CD14-positive monocyte (primary cell): ENCODE results near the gene PDE4DIP. TPM values are rescaled to one million over a fixed set of nuclear protein-coding genes. Genes with fewer than 3 reads are reported as not detected.
"Not testable (repeated sequence)": the region's sequence is repeated elsewhere in the genome, so short reads cannot be mapped to it uniquely, and the experiment has no call there.

Experiments
- DNase-seq, 3 donors: peaks; one replicate each; pipeline ENCODE4 v3.0.0-alpha.2; 2011 to 2022
- H2AFZ ChIP-seq: 2 replicates; pipeline ENCODE4 v1.6.0; 2012; ENCODE audit warnings: mild to moderate bottlenecking, low read depth, low read length, inconsistent platforms; ENCODE audit not compliant: insufficient read depth, poor library complexity, severe bottlenecking
- H3K27ac ChIP-seq, 2 donors: 1 replicate in 1 of 2; 2 replicates in 1 of 2; pipeline ENCODE4 v1.5.1; 2012 to 2013; ENCODE audit warnings: low read length in 2 of 2, control low read depth in 1 of 2, inconsistent platforms in 1 of 2, low read depth in 1 of 2, mild to moderate bottlenecking in 1 of 2
- H3K27me3 ChIP-seq, 2 donors: one replicate each; pipeline versions ENCODE4 v1.6.0 to v1.6.1; 2011 to 2013; ENCODE audit warnings: low read length in 2 of 2; ENCODE audit not compliant: control insufficient read depth in 2 of 2, insufficient read depth in 2 of 2
- H3K36me3 ChIP-seq, 2 donors: replicated peaks in 1 of 2; 1 replicate in 1 of 2; 2 replicates in 1 of 2; pipeline versions ENCODE4 v1.5.1 to v1.6.1; 2012 to 2013; ENCODE audit warnings: low read length in 2 of 2, control low read depth in 1 of 2, inconsistent platforms in 1 of 2, mild to moderate bottlenecking in 1 of 2; ENCODE audit not compliant: insufficient read depth in 2 of 2, control insufficient read depth in 1 of 2
- H3K4me1 ChIP-seq, 2 donors: 1 replicate in 1 of 2; 2 replicates in 1 of 2; pipeline versions ENCODE4 v1.5.1 to v1.6.1; 2012 to 2013; ENCODE audit warnings: low read length in 2 of 2, control low read depth in 1 of 2, inconsistent platforms in 1 of 2, mild to moderate bottlenecking in 1 of 2, moderate library complexity in 1 of 2; ENCODE audit not compliant: insufficient read depth in 2 of 2, control insufficient read depth in 1 of 2
- H3K4me2 ChIP-seq: replicated peaks from 2 replicates; pipeline ENCODE3; 2012; ENCODE audit warnings: low read length, moderate library complexity, mild to moderate bottlenecking; ENCODE audit not compliant: poor library complexity, severe bottlenecking; ENCODE audit errors: extremely low read depth
- H3K4me3 ChIP-seq, 3 experiments: fragments of 200-600 bp in 1 of 3; sonication (generic) in 1 of 3; replicated peaks in 1 of 3; 1 replicate in 2 of 3; 2 replicates in 1 of 3; pipeline ENCODE4 v1.5.1; 2011 to 2013; ENCODE audit warnings: low read length in 3 of 3, mild to moderate bottlenecking in 3 of 3, control low read depth in 2 of 3, low read depth in 2 of 3, inconsistent platforms in 1 of 3, moderate library complexity in 1 of 3
- H3K79me2 ChIP-seq: 2 replicates; pipeline ENCODE4 v1.6.0; 2012; ENCODE audit warnings: mild to moderate bottlenecking, control low read depth, inconsistent platforms, low read length, moderate library complexity; ENCODE audit not compliant: insufficient read depth
- H3K9ac ChIP-seq: 2 replicates; pipeline ENCODE4 v1.6.0; 2017; ENCODE audit warnings: low read length, mild to moderate bottlenecking; ENCODE audit not compliant: insufficient read depth, poor library complexity, severe bottlenecking
- H3K9me3 ChIP-seq, 2 donors: replicated peaks in 1 of 2; 1 replicate in 1 of 2; 2 replicates in 1 of 2; pipeline versions ENCODE4 v1.5.1 to v1.6.1; 2012 to 2013; ENCODE audit warnings: low read length in 2 of 2, control low read depth in 1 of 2; ENCODE audit not compliant: control insufficient read depth in 1 of 2, insufficient read depth in 1 of 2
- H4K20me1 ChIP-seq: 2 replicates; pipeline ENCODE4 v1.6.0; 2012; ENCODE audit warnings: mild to moderate bottlenecking, low read length, control low read depth, moderate library complexity; ENCODE audit not compliant: insufficient read depth
- H3K27ac Mint-ChIP-seq, 7 donors: one replicate each; pipeline ENCODE4 v1.8.0; 2020; ENCODE audit warnings: mild to moderate bottlenecking in 7 of 7, mixed read lengths in 7 of 7, moderate library complexity in 6 of 7, inconsistent platforms in 2 of 7
- H3K27me3 Mint-ChIP-seq, 3 donors: one replicate each; pipeline ENCODE4 v1.8.0; 2021 to 2022; ENCODE audit warnings: low read depth in 3 of 3, mild to moderate bottlenecking in 3 of 3, mixed read lengths in 3 of 3, moderate library complexity in 3 of 3, inconsistent platforms in 1 of 3
- H3K36me3 Mint-ChIP-seq, 2 donors: one replicate each; pipeline ENCODE4 v1.8.0; 2020; ENCODE audit warnings: mixed read lengths in 2 of 2, inconsistent platforms in 1 of 2, mild to moderate bottlenecking in 1 of 2
- H3K4me1 Mint-ChIP-seq: one replicate; pipeline ENCODE4 v1.8.0; 2020; ENCODE audit warnings: mild to moderate bottlenecking, mixed read lengths
- H3K4me3 Mint-ChIP-seq, 2 donors: one replicate each; pipeline ENCODE4 v1.8.0; 2020; ENCODE audit warnings: mild to moderate bottlenecking in 2 of 2, mixed read lengths in 2 of 2, moderate library complexity in 1 of 2
- H3K9me3 Mint-ChIP-seq, 7 donors: one replicate each; pipeline ENCODE4 v1.8.0; 2020 to 2022; ENCODE audit warnings: mixed read lengths in 7 of 7, mild to moderate bottlenecking in 6 of 7, moderate library complexity in 6 of 7, inconsistent platforms in 2 of 7
- WGBS: methylation state at CpG from one replicate; pipeline ENCODE4 v1.1.5; 2013; ENCODE audit warnings: missing lambda C conversion rate; ENCODE audit not compliant: insufficient coverage; 5-methylcytosine and 5-hydroxymethylcytosine counted together
- intact Hi-C, 2 donors: fragments of 100-400 bp; cut with micrococcal nuclease; formaldehyde crosslinking; loops; one replicate each; pipeline versions ENCODE4 v1.15.0 to v1.15.1; 2023
- polyA plus RNA-seq, 3 donors: library from polyadenylated mRNA; depleted of rRNA in 1 of 3; unstranded in 2 of 3; stranded (reverse) in 1 of 3; fragments of 300-500 nt in 2 of 3; fragments of >200 nt in 1 of 3; fragmentation: Illumina TruSeq in 2 of 3; gene quantifications; 1 replicate in 2 of 3; 2 replicates in 1 of 3; pipeline ENCODE4 v1.2.3, GENCODE V29; 2012 to 2021

Gene PDE4DIP
- polyA plus RNA-seq, 3 donors = 11.6 to 22.5 (median 14.6) TPM

- DNase-seq, H3K4me1 ChIP-seq, H3K4me3 Mint-ChIP-seq, H3K27ac ChIP-seq, H2AFZ ChIP-seq, H3K27me3 Mint-ChIP-seq, intact Hi-C loops, H4K20me1 ChIP-seq, H3K9ac ChIP-seq, H3K27me3 ChIP-seq, H3K9me3 ChIP-seq, H3K36me3 ChIP-seq, H3K4me2 ChIP-seq, H3K4me3 ChIP-seq, H3K79me2 ChIP-seq, H3K4me1 Mint-ChIP-seq, H3K9me3 Mint-ChIP-seq, H3K36me3 Mint-ChIP-seq, H3K27ac Mint-ChIP-seq: not testable (repeated sequence)
- WGBS = no CpG with 5 or more reads among the region's 3 CpGs
Measured at GRCh38 chr1:148942906-148943305, 98.7 kb downstream of the PDE4DIP start.

DNA sequence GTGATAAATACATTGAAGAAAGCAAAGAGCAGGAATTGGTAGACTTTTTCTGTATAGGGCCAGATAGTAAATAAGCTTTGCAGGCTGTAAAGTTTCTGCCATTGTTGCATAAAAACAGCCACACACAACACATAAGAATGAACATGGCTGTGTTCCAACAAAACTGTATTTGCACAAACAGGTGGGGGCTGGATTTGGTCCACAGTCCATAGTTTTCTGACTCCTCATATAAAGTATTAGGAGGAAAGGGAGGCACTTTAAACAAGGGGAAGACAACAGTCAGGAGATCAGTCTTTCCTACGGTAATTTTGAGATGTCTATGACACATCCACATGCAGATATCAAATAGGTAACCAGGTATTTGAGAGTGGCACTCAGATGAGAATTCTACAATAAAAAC is 100.9 kb downstream of the PDE4DIP start:
- H3K36me3 Mint-ChIP-seq, H3K4me3 Mint-ChIP-seq, H3K4me3 ChIP-seq, H3K4me2 ChIP-seq, H3K4me1 ChIP-seq, H3K27me3 Mint-ChIP-seq, H3K79me2 ChIP-seq, H3K27me3 ChIP-seq, H3K27ac ChIP-seq, H3K4me1 Mint-ChIP-seq, H3K9me3 Mint-ChIP-seq, H3K27ac Mint-ChIP-seq, H3K9ac ChIP-seq, H3K36me3 ChIP-seq, H4K20me1 ChIP-seq, intact Hi-C loops, H2AFZ ChIP-seq, DNase-seq, H3K9me3 ChIP-seq: not testable (repeated sequence)
- no CpG with 5 or more reads among the region's 1 CpG for WGBS

DNA sequence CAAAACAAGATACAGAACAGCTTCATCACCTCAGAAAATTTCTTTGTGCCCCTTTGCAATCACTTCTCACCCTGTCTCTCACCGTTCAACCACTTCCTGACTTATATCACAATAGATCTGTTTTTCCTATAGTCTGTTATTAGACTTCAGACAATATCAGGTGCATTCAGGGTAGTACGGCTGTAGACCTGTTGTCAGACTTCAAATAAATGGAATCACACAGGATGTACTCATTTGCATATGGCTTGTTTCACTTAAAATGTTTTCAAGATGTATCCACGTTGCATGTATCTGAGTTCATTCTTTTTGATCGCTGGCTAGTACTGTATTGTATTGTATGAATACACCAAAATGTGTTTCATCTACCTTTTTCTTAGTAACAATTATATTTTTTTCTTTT is 104.5 kb downstream of the PDE4DIP start:
- H3K4me3 Mint-ChIP-seq, H3K9me3 ChIP-seq, H3K79me2 ChIP-seq, H3K27me3 Mint-ChIP-seq, H4K20me1 ChIP-seq, H3K9me3 Mint-ChIP-seq, intact Hi-C loops, DNase-seq, H2AFZ ChIP-seq, H3K4me2 ChIP-seq, H3K9ac ChIP-seq, H3K36me3 ChIP-seq, H3K4me3 ChIP-seq, H3K27ac Mint-ChIP-seq, H3K4me1 ChIP-seq, H3K27ac ChIP-seq, H3K36me3 Mint-ChIP-seq, H3K27me3 ChIP-seq: not testable (repeated sequence)
- no CpG with 5 or more reads among the region's 4 CpGs for WGBS
- peaks cover 10% of the 10 kb centered on the region for H3K4me1 Mint-ChIP-seq

DNA sequence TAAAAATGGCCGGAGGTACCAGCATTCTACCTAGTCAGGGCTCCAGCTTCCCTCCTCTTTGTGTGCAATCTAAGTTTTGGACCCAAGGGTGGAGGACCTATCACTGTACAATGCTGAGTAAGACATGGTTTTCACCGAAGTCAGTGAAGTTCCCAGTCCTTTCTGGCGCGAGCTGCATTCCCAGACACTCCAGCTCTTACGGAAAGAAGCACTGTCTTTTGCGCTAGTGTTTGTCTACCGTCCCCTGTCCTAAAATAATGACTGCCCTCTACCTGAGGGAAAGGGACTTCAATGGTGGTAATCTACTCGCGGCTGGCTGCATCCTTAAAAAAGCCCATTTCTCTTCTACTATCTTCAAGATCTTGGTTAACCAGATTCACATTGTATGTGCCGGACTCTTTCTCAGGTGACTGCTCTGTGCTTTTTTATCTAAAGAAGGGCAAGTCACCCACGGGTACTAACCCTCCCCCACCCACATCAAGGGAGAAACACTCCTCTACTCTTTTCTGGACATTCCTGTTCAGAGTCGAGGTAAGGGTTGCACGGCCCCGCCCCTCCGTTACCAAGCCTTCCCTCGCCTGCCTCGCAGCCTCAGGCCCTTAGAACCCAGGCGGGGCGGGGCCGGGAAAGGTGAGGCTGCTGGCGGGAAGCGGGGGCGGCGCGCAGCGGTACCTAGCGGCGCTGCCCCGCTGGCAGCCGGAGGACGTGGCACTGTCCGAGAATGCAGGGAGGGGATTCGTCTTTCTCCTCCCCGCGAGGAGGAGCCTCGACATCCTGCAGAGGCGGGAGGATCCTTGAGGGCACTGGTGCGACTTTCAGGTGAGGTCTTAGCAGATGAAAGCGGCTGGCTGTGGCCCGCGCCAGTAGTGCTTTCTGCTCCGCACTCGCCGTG is 107.4 kb downstream of the PDE4DIP start:
- peak; percentile 40 to 51 (median 43) for DNase-seq
- Mint-ChIP-seq H3K4me3 (peak overlapping the region; percentile 84 to 98), H3K4me1 (peaks cover 16% of the 10 kb centered on the region), H3K27ac (peak overlapping the region in 5 of 7 donors; percentile 30 to 83 (median 68))
- H3K27me3 Mint-ChIP-seq, H3K79me2 ChIP-seq, H3K9me3 Mint-ChIP-seq, H3K27me3 ChIP-seq, intact Hi-C loops, H4K20me1 ChIP-seq, H3K36me3 ChIP-seq, H3K36me3 Mint-ChIP-seq, H3K27ac ChIP-seq, H3K9me3 ChIP-seq: not testable (repeated sequence)
- Histone ChIP-seq H3K9ac (peak overlapping the region; percentile 15), H3K4me1 (peaks cover 11 to 18% of the 10 kb centered on the region in 2 donors), H3K4me3 (peak overlapping the region; percentile 28 to 72 (median 54)), H3K4me2 (peak overlapping the region; percentile 63), H2AFZ (peak overlapping the region; percentile 70)
- WGBS = 0% methylated on average over 5 of the region's 44 CpGs
